T47D (cell line): ENCODE data around the gene KIAA1671.

ENCODE experiments used
- DNase-seq, 2 experiments: peaks; one replicate each; pipeline versions ENCODE4 v3.0.0 to v3.0.0-alpha.2; 2011 to 2012; ENCODE audit warnings: low read depth in 1 of 2, low spot score in 1 of 2
- JUND ChIP-seq: IDR thresholded peaks from 2 replicates; pipeline ENCODE4 v1.6.1; 2012; ENCODE audit warnings: low read depth
- in situ Hi-C: cut with HindIII; loops from 2 replicates; pipeline ENCODE4 v1.10.0; 2016; ENCODE audit warnings: low sequenced_read_pairs, low pct_unique_long_range_greater_than_20kb

The KIAA1671 gene

DNA sequence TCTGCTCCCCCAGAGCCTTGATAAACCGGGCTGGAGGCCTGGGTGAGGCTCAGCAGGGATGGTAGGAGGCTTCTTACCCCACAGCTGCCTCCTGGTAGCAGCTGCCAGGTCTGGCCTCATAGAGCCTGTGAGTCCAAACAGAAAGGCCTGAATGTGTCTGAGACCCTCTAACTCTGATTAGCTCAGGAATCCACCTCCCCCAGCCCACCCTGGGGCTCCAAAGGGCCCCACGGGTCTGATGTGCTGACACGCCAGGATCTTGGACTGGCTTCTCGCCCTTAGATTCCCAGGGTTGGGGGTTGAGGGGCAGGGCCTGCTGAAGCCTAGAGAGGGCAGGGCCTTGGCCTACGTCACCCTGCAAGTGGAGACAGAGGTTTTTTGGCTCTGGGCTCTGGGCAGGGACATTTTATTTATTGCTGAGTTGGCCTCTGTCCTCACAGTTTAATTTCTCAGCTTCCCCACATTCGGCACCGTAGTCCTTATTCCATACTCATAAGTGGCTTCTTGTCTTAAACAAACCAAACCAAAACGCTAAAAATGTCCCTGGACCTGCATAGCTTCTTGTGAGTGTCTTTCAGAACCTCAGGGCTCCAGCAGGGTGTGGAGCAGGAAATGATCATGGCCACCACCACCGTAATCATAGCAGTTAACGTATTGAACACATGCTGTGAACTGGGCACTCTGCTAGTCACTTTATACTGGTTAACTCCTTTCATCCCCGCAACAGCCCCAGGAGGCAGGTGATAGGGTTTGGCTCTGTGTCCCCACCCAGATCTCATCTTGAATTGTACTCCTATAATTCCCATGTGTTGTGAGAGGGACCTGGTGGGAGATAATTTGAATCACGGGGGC lies 25.1 kb downstream of the KIAA1671 start:
- no peak for TF ChIP-seq JUND
- in situ Hi-C loops = no loop called here
- DNase-seq = no peak

DNA sequence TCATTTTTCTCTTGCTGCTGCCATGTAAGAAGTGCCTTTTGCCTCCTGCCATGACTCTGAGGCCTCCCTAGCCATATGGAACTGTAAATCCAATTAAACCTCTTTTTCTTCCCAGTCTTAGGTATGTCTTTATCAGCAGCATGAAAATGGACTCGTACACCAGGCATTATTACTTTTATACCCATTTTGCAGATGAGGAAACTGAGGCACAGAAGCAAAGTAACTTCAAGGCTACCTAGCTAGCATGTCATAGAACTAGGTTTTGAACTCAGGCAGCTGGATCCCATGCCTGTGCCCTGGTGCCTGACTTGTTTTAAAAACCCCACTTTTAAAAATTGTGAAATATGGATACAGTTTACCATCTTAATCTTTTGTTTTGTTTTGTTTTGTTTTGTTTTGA lies 25.8 kb downstream of the KIAA1671 start:
- DNase-seq = no peak
- TF ChIP-seq JUND = no peak
- in situ Hi-C loops = no loop called here

- no peak for DNase-seq
Measured at GRCh38 chr22:24981066-24981465, 28.6 kb downstream of the KIAA1671 start.

GRCh38 chr22:24981656-24982055 lies 29.1 kb downstream of the KIAA1671 start:
- DNase-seq = no peak
- in situ Hi-C loops = no loop called here
- no peak for TF ChIP-seq JUND

More at GRCh38 chr22:24981066-24981465, 28.6 kb downstream of the KIAA1671 start:
- TF ChIP-seq JUND = no peak
- in situ Hi-C loops = no loop called here

DNA sequence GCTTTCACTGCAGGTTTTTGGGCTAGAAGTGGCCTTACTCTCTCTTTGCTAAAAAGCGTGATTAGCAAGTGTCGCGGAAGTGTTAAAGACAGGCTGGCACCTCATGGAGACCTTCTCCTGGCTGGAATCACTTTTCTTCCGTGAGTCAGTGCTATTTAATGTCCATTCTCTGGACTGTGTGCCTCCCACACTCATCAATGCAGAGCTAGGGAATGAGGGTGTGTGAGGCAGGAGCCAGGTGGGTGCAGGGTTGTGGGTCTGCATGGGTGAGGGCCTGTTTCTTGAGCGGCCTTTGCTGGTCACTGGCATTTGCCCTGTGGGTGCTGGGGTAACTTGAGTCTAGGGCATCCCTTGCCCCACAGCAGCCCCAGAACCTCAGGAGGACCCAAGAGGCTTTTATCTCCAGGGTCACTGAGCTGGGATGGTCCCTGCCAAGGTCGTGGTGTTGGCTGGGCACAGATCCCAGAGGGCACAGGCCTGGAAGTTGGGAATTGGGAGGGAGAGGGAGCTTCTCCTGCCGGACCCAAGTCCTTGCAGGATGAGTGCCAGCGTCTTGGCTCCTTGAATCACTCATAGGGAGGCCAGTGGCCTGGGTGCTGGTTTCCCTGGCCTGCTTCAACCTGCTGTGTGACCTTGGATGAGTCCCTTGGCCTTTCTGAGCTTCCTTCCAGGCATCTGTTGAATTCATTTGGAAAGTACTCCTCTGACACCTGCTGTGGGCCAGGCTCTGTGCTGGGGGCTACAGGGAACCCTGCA lies 30.0 kb downstream of the KIAA1671 start:
- in situ Hi-C loops = no loop called here
- DNase-seq = no peak
- no peak for TF ChIP-seq JUND

DNA sequence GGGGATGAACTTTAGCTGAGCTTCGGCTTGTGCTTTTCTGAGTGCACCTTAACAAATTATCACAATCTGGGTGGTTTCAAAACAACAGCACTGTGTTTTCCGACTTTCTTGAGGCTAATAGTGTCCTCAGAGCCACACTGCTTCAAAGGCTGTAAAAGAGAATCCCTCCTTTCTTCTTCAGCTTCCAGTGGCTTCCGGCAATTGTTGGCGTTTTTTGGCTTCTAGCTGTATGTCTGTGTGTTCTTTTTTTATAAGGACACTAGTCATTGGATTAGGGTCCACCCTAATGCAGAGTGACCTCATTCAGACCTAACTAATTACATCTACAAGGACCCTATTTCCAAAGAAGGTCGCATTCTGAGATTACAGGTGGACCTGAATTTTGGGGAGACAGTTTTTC lies 30.6 kb downstream of the KIAA1671 start:
- no peak for TF ChIP-seq JUND
- no peak for DNase-seq
- in situ Hi-C loops = no loop called here

DNA sequence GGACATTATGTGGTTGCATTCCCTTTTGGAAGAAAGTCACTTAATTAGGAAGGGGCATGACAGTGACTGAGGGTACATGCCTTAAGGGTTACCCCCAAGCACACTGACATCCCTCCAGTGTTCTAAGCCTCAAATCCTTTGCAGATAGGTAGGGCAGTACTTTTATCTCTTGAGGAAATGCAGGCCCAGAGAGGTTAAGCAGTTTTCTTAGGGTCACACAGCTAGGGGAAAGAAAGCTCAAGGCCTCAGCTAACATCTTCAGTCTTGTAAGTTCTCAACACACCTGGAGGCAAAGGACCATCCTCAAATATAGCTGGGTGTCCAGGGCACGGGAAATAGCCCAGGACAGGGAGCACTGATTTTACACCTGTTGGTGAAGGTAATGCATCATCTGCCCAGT lies 31.6 kb downstream of the KIAA1671 start:
- TF ChIP-seq JUND = no peak
- DNase-seq = no peak
- in situ Hi-C loops = no loop called here

DNA sequence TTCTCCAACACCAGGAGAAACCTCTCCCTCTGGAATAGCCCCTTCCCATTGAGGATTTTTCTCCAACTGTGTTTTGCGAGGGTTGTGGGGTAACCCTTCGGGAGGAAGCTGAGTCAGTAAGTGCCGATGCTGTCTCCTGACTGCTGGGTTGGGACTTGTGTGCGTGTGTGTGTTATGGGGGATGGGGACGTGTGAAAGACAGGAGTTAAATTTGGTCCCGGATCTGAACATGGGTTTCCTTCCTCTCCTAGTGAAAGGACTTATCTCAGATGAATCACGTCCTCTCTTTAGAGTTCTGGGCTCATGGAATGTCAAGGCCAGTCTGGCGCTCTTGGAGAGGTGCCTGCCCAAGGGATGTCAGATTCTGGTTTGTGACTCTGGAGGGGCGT lies 33.3 kb downstream of the KIAA1671 start:
- DNase-seq = no peak
- in situ Hi-C loops = no loop called here
- no peak for TF ChIP-seq JUND

DNA sequence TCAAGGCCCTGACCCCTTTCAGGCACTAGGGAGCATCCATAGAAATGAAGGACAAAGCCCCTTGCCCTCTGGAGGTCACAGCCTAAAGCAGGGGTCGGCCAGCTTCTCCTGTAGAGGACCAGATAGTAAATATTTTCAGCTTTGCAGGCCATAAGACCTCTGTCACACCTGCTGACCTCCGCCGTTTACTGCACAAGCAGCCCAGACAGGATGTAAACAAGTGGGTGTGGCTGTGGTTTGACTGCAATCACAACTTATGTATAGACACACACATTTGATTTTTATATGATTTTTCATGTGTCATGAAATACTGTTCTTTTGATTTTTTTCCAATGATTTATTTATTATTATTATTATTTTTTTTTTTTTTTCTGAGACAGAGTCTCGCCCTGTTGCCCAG lies 34.3 kb downstream of the KIAA1671 start:
- no peak for DNase-seq
- TF ChIP-seq JUND = no peak
- in situ Hi-C loops = no loop called here

- no peak for TF ChIP-seq JUND
- no peak for DNase-seq
- in situ Hi-C loops = no loop called here
Measured at GRCh38 chr22:24989135-24989534, 36.6 kb downstream of the KIAA1671 start.

- TF ChIP-seq JUND = no peak
- in situ Hi-C loops = no loop called here
- DNase-seq = no peak
Measured at GRCh38 chr22:24989541-24989951, 37.0 kb downstream of the KIAA1671 start.

GRCh38 chr22:24990344-24990905 lies 37.9 kb downstream of the KIAA1671 start:
- no peak for TF ChIP-seq JUND
- DNase-seq = no peak
- in situ Hi-C loops = no loop called here

GRCh38 chr22:24992946-24993345 lies 40.4 kb downstream of the KIAA1671 start:
- in situ Hi-C loops = no loop called here
- no peak for TF ChIP-seq JUND
- DNase-seq = no peak
